OCI-LY1 (cell line): ENCODE measurements around the gene TMEM185B.

Source experiments
- H2AFZ ChIP-seq: fragments of 200-600 bp; sonication (generic), shearing (Covaris generic); 2 replicates; pipeline ENCODE4 v1.6.0; 2014; ENCODE audit warnings: antibody characterized with exemption, mild to moderate bottlenecking, low read length
- H3F3A ChIP-seq: fragments of 200-600 bp; sonication (generic), shearing (Covaris generic); 2 replicates; pipeline ENCODE4 v1.6.0; 2014; ENCODE audit warnings: mild to moderate bottlenecking, antibody characterized with exemption, low read length, moderate library complexity; ENCODE audit not compliant: insufficient read depth
- H3K27ac ChIP-seq: fragments of 200-600 bp; sonication (generic); 2 replicates; pipeline ENCODE4 v1.5.1; 2014; ENCODE audit warnings: low read length, mixed run types, mild to moderate bottlenecking, low read depth; ENCODE audit not compliant: poor library complexity, severe bottlenecking
- H3K27me3 ChIP-seq: fragments of 200-600 bp; sonication (generic); 2 replicates; pipeline ENCODE4 v1.6.0; 2014; ENCODE audit warnings: antibody characterized with exemption, mild to moderate bottlenecking, low read length, moderate library complexity; ENCODE audit not compliant: insufficient read depth
- H3K36me3 ChIP-seq: fragments of 200-600 bp; sonication (generic); 2 replicates; pipeline ENCODE4 v1.6.1; 2014; ENCODE audit warnings: mild to moderate bottlenecking, antibody characterized with exemption, low read length, moderate library complexity, mixed read lengths; ENCODE audit not compliant: insufficient read depth
- H3K4me1 ChIP-seq: fragments of 200-600 bp; sonication (generic); 2 replicates; pipeline ENCODE4 v1.5.1; 2014; ENCODE audit warnings: mild to moderate bottlenecking, low read length, moderate library complexity; ENCODE audit not compliant: insufficient read depth, severe bottlenecking
- H3K4me2 ChIP-seq: fragments of 200-600 bp; sonication (generic), shearing (Covaris generic); 2 replicates; pipeline ENCODE4 v1.6.1; 2014; ENCODE audit warnings: low read length
- H3K4me3 ChIP-seq: fragments of 200-600 bp; sonication (generic); 2 replicates; pipeline ENCODE4 v1.5.1; 2014; ENCODE audit warnings: low read length, low read depth, mild to moderate bottlenecking, mixed read lengths; ENCODE audit not compliant: poor library complexity, severe bottlenecking
- H3K79me2 ChIP-seq: fragments of 200-600 bp; shearing (Covaris generic); 2 replicates; pipeline ENCODE4 v1.6.1; 2016; ENCODE audit warnings: mixed run types, low read length, mixed read lengths; ENCODE audit not compliant: insufficient read depth
- H3K9ac ChIP-seq: fragments of 200-600 bp; sonication (generic), shearing (Covaris generic); 2 replicates; pipeline ENCODE4 v1.6.1; 2014; ENCODE audit warnings: mild to moderate bottlenecking, low read length, mixed read lengths
- H3K9me2 ChIP-seq: fragments of 200-600 bp; sonication (generic), shearing (Covaris generic); 2 replicates; pipeline ENCODE4 v1.6.1; 2014; ENCODE audit warnings: low read depth, mild to moderate bottlenecking, low read length, mixed read lengths
- H3K9me3 ChIP-seq: fragments of 200-600 bp; shearing (Covaris generic); 2 replicates; pipeline ENCODE4 v1.6.1; 2014; ENCODE audit warnings: low read length, mixed read lengths
- H4K20me1 ChIP-seq: fragments of 200-600 bp; sonication (generic), shearing (Covaris generic); 2 replicates; pipeline ENCODE4 v1.6.0; 2016; ENCODE audit warnings: mild to moderate bottlenecking, low read length; ENCODE audit not compliant: insufficient read depth
- CTCF ChIP-seq: fragments of 200-600 bp; sonication (generic), shearing (Covaris generic); IDR thresholded peaks from 2 replicates; pipeline ENCODE4 v1.5.1; 2017; ENCODE audit warnings: mild to moderate bottlenecking, antibody characterized with exemption, low read length, moderate library complexity, mixed read lengths
- EZH2 ChIP-seq: fragments of 200-600 bp; sonication (generic), shearing (Covaris generic); IDR thresholded peaks from 2 replicates; pipeline ENCODE4 v1.8.0; 2017; ENCODE audit warnings: borderline replicate concordance, mixed run types, mild to moderate bottlenecking, antibody characterized with exemption, low read length, moderate library complexity, mixed read lengths

TMEM185B gene

GRCh38 chr2:120182019-120182560 is 41.1 kb downstream of the TMEM185B start:
- H3K9me3 ChIP-seq: no peaks in the 10 kb centered on the region
- no peak overlapping the region; the same call in 1 of the 2 replicates for H3K4me2 ChIP-seq
- H4K20me1 ChIP-seq: no peaks in the 10 kb centered on the region
- TF ChIP-seq CTCF: peak; percentile 36; the same call in 1 of the 2 replicates
- TF ChIP-seq EZH2: no peak
- H3K4me3 ChIP-seq: no peak overlapping the region
- no peaks in the 10 kb centered on the region for H3K36me3 ChIP-seq
- H3K27me3 ChIP-seq: no peaks in the 10 kb centered on the region
- no peak overlapping the region for H3K27ac ChIP-seq
- no peaks in the 10 kb centered on the region for H3K9me2 ChIP-seq
- H3K4me1 ChIP-seq: peaks cover 31% of the 10 kb centered on the region
- no peaks in the 10 kb centered on the region for H3F3A ChIP-seq
- no peaks in the 10 kb centered on the region for H3K79me2 ChIP-seq
- H2AFZ ChIP-seq: no peak overlapping the region
- no peak overlapping the region; the same call in 1 of the 2 replicates for H3K9ac ChIP-seq

GRCh38 chr2:120180066-120180465 is 43.1 kb downstream of the TMEM185B start:
- no peaks in the 10 kb centered on the region for H3K27me3 ChIP-seq
- H3K9me3 ChIP-seq: no peaks in the 10 kb centered on the region
- TF ChIP-seq CTCF (no peak), EZH2 (no peak)
- H3K4me2 ChIP-seq: no peak overlapping the region
- H3K9me2 ChIP-seq: no peaks in the 10 kb centered on the region
- H2AFZ ChIP-seq: no peak overlapping the region
- H3F3A ChIP-seq: no peaks in the 10 kb centered on the region
- no peak overlapping the region for H3K27ac ChIP-seq
- H3K4me1 ChIP-seq: peaks cover 42% of the 10 kb centered on the region
- H3K79me2 ChIP-seq: no peaks in the 10 kb centered on the region
- no peaks in the 10 kb centered on the region for H3K36me3 ChIP-seq
- no peak overlapping the region for H3K4me3 ChIP-seq
- H4K20me1 ChIP-seq: no peaks in the 10 kb centered on the region
- no peak overlapping the region for H3K9ac ChIP-seq

GRCh38 chr2:120179396-120179795 is 43.8 kb downstream of the TMEM185B start:
- Histone ChIP-seq H3K9me3 (no peaks in the 10 kb centered on the region), H3K4me3 (no peak overlapping the region), H3K27me3 (no peaks in the 10 kb centered on the region), H3K36me3 (no peaks in the 10 kb centered on the region), H3K9ac (no peak overlapping the region; the same call in 1 of the 2 replicates), H2AFZ (no peak overlapping the region), H3K4me2 (peak overlapping the region; percentile 81; the same call in 1 of the 2 replicates), H3F3A (no peaks in the 10 kb centered on the region), H4K20me1 (no peaks in the 10 kb centered on the region), H3K4me1 (peaks cover 49% of the 10 kb centered on the region), H3K9me2 (no peaks in the 10 kb centered on the region), H3K79me2 (no peaks in the 10 kb centered on the region), H3K27ac (peak overlapping the region; percentile 84)
- TF ChIP-seq CTCF (no peak), EZH2 (no peak)
